Epithelial cell of esophagus (primary cell): ENCODE measurements around the gene ZFAND5.

ENCODE experiments used
- DNase-seq: peaks from one replicate; pipeline ENCODE4 v3.0.0; 2010; ENCODE audit warnings: low read depth
- H3K4me3 ChIP-seq: 2 replicates; pipeline ENCODE4 v1.5.1; 2011; ENCODE audit warnings: mild to moderate bottlenecking, low read length, control low read depth
- TF ChIP-seq, protein P1 (sequence below): IDR thresholded peaks from 2 replicates; pipeline ENCODE4 v1.5.1; 2011; ENCODE audit warnings: low read depth, mild to moderate bottlenecking, low read length, control low read depth, inconsistent platforms; ENCODE audit not compliant: insufficient read depth; ENCODE audit errors: missing control alignments

ZFAND5 gene

DNA sequence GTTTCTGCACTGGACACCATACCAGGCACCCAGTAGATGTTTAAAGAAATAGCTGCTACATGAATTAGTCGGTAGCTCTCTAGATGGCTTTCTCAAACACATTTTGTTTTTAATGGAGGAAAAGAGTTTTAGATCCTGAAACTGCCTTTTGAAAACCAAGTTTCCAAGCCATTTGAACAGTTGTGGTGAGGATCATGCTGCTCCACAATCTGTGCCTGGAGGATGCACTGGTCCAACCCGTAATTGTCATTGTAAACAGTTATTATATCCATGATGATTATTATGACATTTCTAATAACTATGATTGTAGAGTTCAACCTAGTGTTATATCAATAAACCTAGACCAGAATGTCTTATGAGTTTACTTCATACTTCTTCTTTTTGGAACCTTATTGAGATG is 35.9 kb upstream of the ZFAND5 start:
- no peak for DNase-seq
- H3K4me3 ChIP-seq = no peak overlapping the region
- TF ChIP-seq, protein P1, sequence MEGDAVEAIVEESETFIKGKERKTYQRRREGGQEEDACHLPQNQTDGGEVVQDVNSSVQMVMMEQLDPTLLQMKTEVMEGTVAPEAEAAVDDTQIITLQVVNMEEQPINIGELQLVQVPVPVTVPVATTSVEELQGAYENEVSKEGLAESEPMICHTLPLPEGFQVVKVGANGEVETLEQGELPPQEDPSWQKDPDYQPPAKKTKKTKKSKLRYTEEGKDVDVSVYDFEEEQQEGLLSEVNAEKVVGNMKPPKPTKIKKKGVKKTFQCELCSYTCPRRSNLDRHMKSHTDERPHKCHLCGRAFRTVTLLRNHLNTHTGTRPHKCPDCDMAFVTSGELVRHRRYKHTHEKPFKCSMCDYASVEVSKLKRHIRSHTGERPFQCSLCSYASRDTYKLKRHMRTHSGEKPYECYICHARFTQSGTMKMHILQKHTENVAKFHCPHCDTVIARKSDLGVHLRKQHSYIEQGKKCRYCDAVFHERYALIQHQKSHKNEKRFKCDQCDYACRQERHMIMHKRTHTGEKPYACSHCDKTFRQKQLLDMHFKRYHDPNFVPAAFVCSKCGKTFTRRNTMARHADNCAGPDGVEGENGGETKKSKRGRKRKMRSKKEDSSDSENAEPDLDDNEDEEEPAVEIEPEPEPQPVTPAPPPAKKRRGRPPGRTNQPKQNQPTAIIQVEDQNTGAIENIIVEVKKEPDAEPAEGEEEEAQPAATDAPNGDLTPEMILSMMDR = no peak

- H3K4me3 ChIP-seq = no peak overlapping the region
- TF ChIP-seq, protein P1 = no peak
- DNase-seq = no peak
Measured at GRCh38 chr9:72399391-72399790, 34.4 kb upstream of the ZFAND5 start.

DNA sequence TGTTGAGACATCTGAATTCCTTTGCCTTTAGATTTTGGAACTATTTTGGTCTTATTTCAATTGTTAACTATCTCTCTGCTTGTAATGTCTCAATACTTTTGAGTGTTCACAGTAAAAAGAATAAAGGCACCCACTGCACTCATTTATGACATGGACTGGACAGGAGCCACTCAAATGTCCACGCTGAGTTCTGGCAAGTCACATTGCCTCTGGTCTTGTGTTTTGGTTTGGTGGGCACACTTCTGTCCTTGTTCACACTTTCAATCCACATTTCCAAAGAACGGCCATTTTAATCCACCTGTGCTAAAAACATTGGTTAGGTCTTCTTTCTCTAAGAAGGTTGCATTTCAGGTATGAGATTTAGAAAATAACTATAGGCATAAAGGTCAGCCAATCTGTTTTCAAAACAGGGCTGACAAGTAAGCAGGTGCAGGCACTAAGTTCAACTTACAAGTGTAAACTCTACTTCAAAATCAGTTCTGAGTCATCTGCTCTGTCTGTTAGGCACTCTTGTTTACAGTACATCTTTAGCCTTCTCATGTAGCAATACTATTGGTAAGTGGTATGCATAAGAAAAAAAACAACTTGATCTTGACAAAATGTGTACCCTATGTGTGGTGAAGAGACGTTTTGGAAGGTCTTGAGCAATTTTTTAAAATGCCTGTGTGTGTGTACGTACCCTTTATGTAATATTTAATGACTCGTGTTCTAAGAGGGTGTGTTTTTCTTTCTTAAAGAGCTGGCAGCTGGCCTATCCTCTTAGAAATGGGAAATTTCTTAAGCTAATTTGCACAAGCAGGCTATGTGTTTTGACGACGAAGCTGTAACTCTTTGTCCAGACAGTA is 31.5 kb upstream of the ZFAND5 start:
- H3K4me3 ChIP-seq = no peak overlapping the region
- peak; percentile 81 for DNase-seq
- TF ChIP-seq, protein P1 = no peak

DNA sequence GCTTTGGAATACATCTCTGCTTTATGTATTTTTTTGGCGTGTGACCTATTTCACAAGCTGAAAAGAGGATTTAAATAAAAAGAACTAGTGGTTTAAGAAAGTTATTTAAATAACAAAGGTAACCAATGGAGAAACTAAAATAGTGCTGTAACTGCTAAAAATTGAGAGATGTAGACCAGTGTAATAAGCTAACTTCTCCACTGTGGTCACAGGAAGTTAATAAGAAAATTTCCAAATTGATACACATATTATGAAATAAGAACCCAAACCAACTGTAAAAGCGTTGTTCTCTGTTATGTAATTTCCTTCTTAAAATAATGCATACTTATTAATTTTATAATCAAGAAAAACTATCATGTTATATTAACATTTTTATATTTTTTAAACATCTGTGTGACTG is 29.1 kb upstream of the ZFAND5 start:
- no peak for DNase-seq
- H3K4me3 ChIP-seq = no peak overlapping the region
- TF ChIP-seq, protein P1 = no peak

- TF ChIP-seq, protein P1 = no peak
- H3K4me3 ChIP-seq = no peak overlapping the region
- peak; percentile 13 for DNase-seq
Measured at GRCh38 chr9:72390907-72391306, 25.9 kb upstream of the ZFAND5 start.

GRCh38 chr9:72386186-72386585 is 21.2 kb upstream of the ZFAND5 start:
- no peak for DNase-seq
- TF ChIP-seq, protein P1 = no peak

DNA sequence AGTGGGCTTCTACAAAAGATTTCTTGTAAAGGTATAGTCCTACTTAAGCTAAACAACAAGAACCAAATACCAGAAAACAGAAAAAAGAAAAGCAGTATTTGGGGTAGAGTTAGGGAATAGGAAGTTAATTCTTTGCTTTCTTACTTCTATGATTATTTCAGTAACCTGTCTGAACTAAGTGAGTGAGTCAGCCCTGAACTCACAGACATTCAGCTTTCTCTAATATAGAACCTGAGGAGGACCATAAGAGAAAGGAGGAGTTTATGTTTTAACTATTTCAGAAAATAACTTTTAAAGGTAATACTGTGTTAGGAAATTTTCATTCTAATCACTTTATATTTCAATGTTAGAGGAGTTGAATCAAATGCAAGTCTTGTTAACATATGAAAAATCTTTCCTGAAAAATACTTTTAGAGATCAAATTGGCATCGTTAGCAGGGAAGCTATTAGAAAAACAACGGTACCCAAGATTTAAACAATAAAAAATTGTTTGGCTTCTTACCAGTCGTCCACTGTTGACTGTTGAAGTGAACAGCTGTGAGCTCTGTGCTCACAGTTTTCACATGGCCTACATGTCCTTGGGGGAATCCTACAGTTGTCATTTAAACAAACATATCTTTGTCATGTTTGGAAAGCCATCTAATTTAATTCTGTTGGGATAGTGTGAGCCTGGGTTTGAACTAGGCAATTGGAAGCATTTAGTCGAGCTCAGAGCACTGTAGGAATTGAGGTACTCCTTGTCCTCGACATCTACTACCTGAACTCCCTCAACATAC is 19.9 kb upstream of the ZFAND5 start:
- TF ChIP-seq, protein P1 = no peak
- no peak overlapping the region for H3K4me3 ChIP-seq
- peak; percentile 35 for DNase-seq

More at GRCh38 chr9:72386186-72386585, 21.2 kb upstream of the ZFAND5 start:
- H3K4me3 ChIP-seq = no peak overlapping the region
